Endothelial cell of umbilical vein (primary cell): ENCODE measurements around the gene TBX15. TPM values are rescaled to one million over a fixed set of nuclear protein-coding genes. Genes with fewer than 3 reads are reported as not detected.
A peak's percentile ranks its signal among the peaks of the same experiment; 100 is the strongest.

ENCODE experiments used
- BruUV-seq: library from RNA; stranded (reverse); fragments of 400-500 nt; replicated peaks from 2 replicates; lab custom pipeline; 2021; lab: Mats Ljungman, UMichigan
- CTCF ChIA-PET: fragments of 300-600, 350-600 bp; sonication (Branson Sonifier 250); formaldehyde crosslinking; loops from one replicate; lab custom pipeline; 2021; ENCODE audit warnings: antibody characterized with exemption, inconsistent platforms; lab: Charles Lee
- POLR2A ChIA-PET: fragments of 300-600, 350-600 bp; sonication (Branson Sonifier 250); formaldehyde crosslinking; loops from one replicate; lab custom pipeline; 2021; ENCODE audit warnings: antibody characterized with exemption, inconsistent platforms; lab: Charles Lee
- DNase-seq: peaks from one replicate; pipeline ENCODE4 v3.0.0-alpha.2; 2011; ENCODE audit warnings: low read depth, low spot score
- FAIRE-seq: peaks from 2 replicates; lab custom pipeline; 2011; peaks lifted over from hg19 to GRCh38; lab: Jason Lieb, UNC
- H2AFZ ChIP-seq: 2 replicates; pipeline ENCODE4 v1.6.0; 2012; ENCODE audit warnings: low read depth, low read length, control low read depth, inconsistent platforms
- H3K27ac ChIP-seq: 2 replicates; pipeline ENCODE4 v1.5.1; 2011; ENCODE audit warnings: low read depth, mild to moderate bottlenecking, control low read depth, low read length, moderate library complexity; ENCODE audit not compliant: insufficient read depth
- H3K27me3 ChIP-seq, 2 experiments: 2 replicates each; pipeline versions ENCODE4 v1.6.0 to v1.6.1; 2011; ENCODE audit warnings: low read length in 2 of 2, mixed read lengths in 1 of 2; ENCODE audit not compliant: control insufficient read depth in 2 of 2, insufficient read depth in 2 of 2
- H3K36me3 ChIP-seq, 2 experiments: 2 replicates in 1 of 2; 3 replicates in 1 of 2; pipeline ENCODE4 v1.5.1; 2011; ENCODE audit warnings: low read length in 2 of 2, mild to moderate bottlenecking in 1 of 2, moderate library complexity in 1 of 2; ENCODE audit not compliant: control insufficient read depth in 2 of 2, insufficient read depth in 2 of 2; ENCODE audit errors: extremely low read depth in 1 of 2
- H3K4me1 ChIP-seq: 3 replicates; pipeline ENCODE4 v1.5.1; 2011; ENCODE audit warnings: mild to moderate bottlenecking, low read length; ENCODE audit not compliant: control insufficient read depth, insufficient read depth; ENCODE audit errors: extremely low read depth
- H3K4me2 ChIP-seq: 2 replicates; pipeline ENCODE4 v1.6.1; 2011; ENCODE audit warnings: low read length, control low read depth, mixed read lengths; ENCODE audit not compliant: insufficient read depth
- H3K4me3 ChIP-seq, 3 experiments: fragments of 200-600 bp in 1 of 3; sonication (generic), shearing (Covaris generic) in 1 of 3; replicated peaks in 1 of 3; 2 replicates each; pipeline ENCODE4 v1.5.1; 2011 to 2016; ENCODE audit warnings: control low read depth in 3 of 3, low read length in 3 of 3, mild to moderate bottlenecking in 2 of 3, inconsistent platforms in 1 of 3, low read depth in 1 of 3, moderate library complexity in 1 of 3; ENCODE audit not compliant: insufficient read depth in 1 of 3
- H3K79me2 ChIP-seq: 2 replicates; pipeline ENCODE4 v1.6.0; 2012; ENCODE audit warnings: low read length, inconsistent platforms; ENCODE audit not compliant: control insufficient read depth, insufficient read depth
- H3K9ac ChIP-seq: replicated peaks from 2 replicates; pipeline ENCODE3; 2011; ENCODE audit warnings: low read length, control low read depth; ENCODE audit not compliant: insufficient read depth; ENCODE audit errors: extremely low read depth
- H3K9me1 ChIP-seq: replicated peaks from 3 replicates; pipeline ENCODE4 v1.6.0; 2011; ENCODE audit warnings: mild to moderate bottlenecking, low read length; ENCODE audit not compliant: control insufficient read depth, insufficient read depth; ENCODE audit errors: extremely low read depth
- H3K9me3 ChIP-seq: replicated peaks from 2 replicates; pipeline ENCODE4 v1.5.1; 2012; ENCODE audit warnings: low read length, inconsistent platforms; ENCODE audit not compliant: control insufficient read depth, insufficient read depth
- H4K20me1 ChIP-seq: replicated peaks from 2 replicates; pipeline ENCODE3; 2011; ENCODE audit warnings: mild to moderate bottlenecking, low read length; ENCODE audit not compliant: control insufficient read depth, insufficient read depth; ENCODE audit errors: extremely low read depth
- GATA2 ChIP-seq: IDR thresholded peaks from 2 replicates; pipeline ENCODE4 v1.7.0; 2011; ENCODE audit warnings: low read depth, mild to moderate bottlenecking, moderate library complexity, mixed read lengths, low read length; ENCODE audit not compliant: insufficient read length, insufficient read depth
- JUN ChIP-seq: IDR thresholded peaks from 2 replicates; pipeline ENCODE4 v1.6.1; 2011; ENCODE audit warnings: borderline replicate concordance, low read depth; ENCODE audit not compliant: insufficient read length, insufficient read depth
- MYC ChIP-seq: IDR thresholded peaks from one replicate; pipeline ENCODE4 v1.6.1; 2011; ENCODE audit warnings: mild to moderate bottlenecking, low read depth, low read length
- dilution Hi-C: fragments of 300-500 bp; cut with MboI; formaldehyde crosslinking; loops from one replicate; pipeline ENCODE4 v1.15.0; 2019; ENCODE audit warnings: low sequenced_read_pairs; ENCODE audit not compliant: extremely low pct_ligation_motif_present
- intact Hi-C: fragments of 100-400 bp; cut with micrococcal nuclease; formaldehyde crosslinking; loops from one replicate; pipeline ENCODE4 v1.10.0; 2022
- polyA plus RNA-seq, 4 experiments: library from polyadenylated mRNA; depleted of rRNA in 3 of 4; stranded (reverse) in 3 of 4; unstranded in 1 of 4; fragments of >200 nt; gene quantifications; 2 replicates each; pipeline versions ENCODE4 v1.2.1 to v1.2.3, GENCODE V29; 2011 to 2012; ENCODE audit warnings: missing spikeins in 1 of 4
- total RNA-seq: library from RNA; stranded (reverse); gene quantifications from 2 replicates; pipeline ENCODE4 v1.2.3, GENCODE V29; 2021
- TF ChIP-seq, protein P1 (sequence below): IDR thresholded peaks from 2 replicates; pipeline ENCODE4 v1.6.1; 2011; ENCODE audit not compliant: insufficient read depth, insufficient read length

Gene TBX15
- total and polyA plus RNA-seq, 2 donors (not counting 3 experiments of a cell fraction or from before 2014, with no cell fraction given), result 0.01 TPM; not detected in 1

- BruUV-seq, result no TSS peak
- Histone ChIP-seq H3K27me3 (no peaks in the 10 kb centered on the region), H3K9me3 (no peaks in the 10 kb centered on the region), H3K4me3 (no peak overlapping the region), H3K4me1 (no peaks in the 10 kb centered on the region), H4K20me1 (no peaks in the 10 kb centered on the region), H2AFZ (no peak overlapping the region), H3K9ac (no peak overlapping the region), H3K4me2 (no peak overlapping the region), H3K79me2 (no peaks in the 10 kb centered on the region), H3K27ac (no peak overlapping the region), H3K36me3 (no peaks in the 10 kb centered on the region), H3K9me1 (no peaks in the 10 kb centered on the region)
- FAIRE-seq (no peak), DNase-seq (no peak)
- TF ChIP-seq JUN, result no peak
- TF ChIP-seq GATA2, result no peak
- TF ChIP-seq, protein P1, sequence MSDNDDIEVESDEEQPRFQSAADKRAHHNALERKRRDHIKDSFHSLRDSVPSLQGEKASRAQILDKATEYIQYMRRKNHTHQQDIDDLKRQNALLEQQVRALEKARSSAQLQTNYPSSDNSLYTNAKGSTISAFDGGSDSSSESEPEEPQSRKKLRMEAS, result no peak
- dilution Hi-C loops (no loop called here), intact Hi-C loops (no loop called here)
- POLR2A ChIA-PET, result no interaction called here
- CTCF ChIA-PET, result no interaction called here
Observed at GRCh38 chr1:118923319-118923718, 64.8 kb downstream of the TBX15 start.

GRCh38 chr1:118921994-118922393 is 66.1 kb downstream of the TBX15 start:
- Histone ChIP-seq H2AFZ (no peak overlapping the region), H3K9me1 (no peaks in the 10 kb centered on the region), H3K27me3 (no peaks in the 10 kb centered on the region), H3K36me3 (no peaks in the 10 kb centered on the region), H3K4me3 (no peak overlapping the region), H3K4me1 (no peaks in the 10 kb centered on the region), H3K27ac (no peak overlapping the region), H3K79me2 (no peaks in the 10 kb centered on the region), H3K9ac (no peak overlapping the region), H3K4me2 (no peak overlapping the region), H3K9me3 (no peaks in the 10 kb centered on the region), H4K20me1 (no peaks in the 10 kb centered on the region)
- TF ChIP-seq MYC (no peak), JUN (peak; percentile 12)
- FAIRE-seq, result no peak
- POLR2A ChIA-PET, result no interaction called here
- no TSS peak for BruUV-seq
- dilution Hi-C loops (no loop called here), intact Hi-C loops (no loop called here)
- CTCF ChIA-PET, result no interaction called here
- no peak for DNase-seq
